ENCODE measurements around the gene UGT1A4. TPM values are rescaled to one million over a fixed set of nuclear protein-coding genes. Genes with fewer than 3 reads are reported as not detected.

Gene UGT1A4
- total RNA-seq, 4 donors from 2014 or later: 2.0 to 9.0 (median 4.9) TPM

- H3K9me3 ChIP-seq: no peaks in the 10 kb centered on the region
- intact Hi-C loops (cut with DNase I; ENCODE audit: low total_unique reads) (no loop called here), in situ Hi-C loops (cut with MboI; ENCODE audit: low pct_ligation_motif_present in 1 of 4, low pct_unique_long_range_greater_than_20kb in 1 of 4, low sequenced_read_pairs in 3 of 4) (no loop called here)
- TF ChIP-seq POLR2AphosphoS5 (IDR thresholded peaks at IDR 0.05) (no peak), POLR2A (IDR thresholded peaks at IDR 0.05) (no peak), CTCF (IDR thresholded peaks at IDR 0.05) (no peak), EP300 (IDR thresholded peaks at IDR 0.05; ENCODE audit: low read depth) (no peak)
- H3K27me3 ChIP-seq: no peaks in the 10 kb centered on the region
- H3K36me3 ChIP-seq: no peaks in the 10 kb centered on the region
- no peak overlapping the region for H3K27ac ChIP-seq
- WGBS, 2 donors (ENCODE audit: low coverage in 1 of 2): 89% methylated on average over 3 of the region's 3 CpGs; no CpG with 5 or more reads in 1 of the 2 donors
- no peaks in the 10 kb centered on the region for H3K4me1 ChIP-seq
- no peak overlapping the region for H3K4me3 ChIP-seq
- no peak for DNase-seq
Observed at GRCh38 chr2:233802132-233802815, 83.7 kb downstream of the UGT1A4 start.

- Histone ChIP-seq H3K9me3 (no peaks in the 10 kb centered on the region), H3K4me3 (no peak overlapping the region), H3K4me1 (no peaks in the 10 kb centered on the region), H3K27ac (no peak overlapping the region), H3K27me3 (no peaks in the 10 kb centered on the region), H3K36me3 (no peaks in the 10 kb centered on the region)
- no peak for TF ChIP-seq EP300 (IDR thresholded peaks at IDR 0.05; ENCODE audit: low read depth)
- no peak for TF ChIP-seq POLR2A (IDR thresholded peaks at IDR 0.05)
- TF ChIP-seq CTCF (IDR thresholded peaks at IDR 0.05): no peak
- TF ChIP-seq POLR2AphosphoS5 (IDR thresholded peaks at IDR 0.05): no peak
- intact Hi-C loops (cut with DNase I; ENCODE audit: low total_unique reads): no loop called here
- no peak for DNase-seq
- in situ Hi-C loops (cut with MboI; ENCODE audit: low pct_ligation_motif_present in 1 of 4, low pct_unique_long_range_greater_than_20kb in 1 of 4, low sequenced_read_pairs in 3 of 4): no loop called here
- WGBS, 2 donors (ENCODE audit: low coverage in 1 of 2): 69% methylated on average over 2 of the region's 2 CpGs; no CpG with 5 or more reads in 1 of the 2 donors
Observed at GRCh38 chr2:233803292-233803911, 84.9 kb downstream of the UGT1A4 start.

- no peak for TF ChIP-seq POLR2AphosphoS5 (IDR thresholded peaks at IDR 0.05)
- WGBS, 2 donors (ENCODE audit: low coverage in 1 of 2): 60% methylated on average over 7 of the region's 8 CpGs; no CpG with 5 or more reads in 1 of the 2 donors
- H3K27ac ChIP-seq: no peak overlapping the region
- H3K4me3 ChIP-seq: no peak overlapping the region
- H3K27me3 ChIP-seq: no peaks in the 10 kb centered on the region
- DNase-seq: no peak
- in situ Hi-C loops (cut with MboI; ENCODE audit: low pct_ligation_motif_present in 1 of 4, low pct_unique_long_range_greater_than_20kb in 1 of 4, low sequenced_read_pairs in 3 of 4) (no loop called here), intact Hi-C loops (cut with DNase I; ENCODE audit: low total_unique reads) (no loop called here)
- H3K36me3 ChIP-seq: no peaks in the 10 kb centered on the region
- no peaks in the 10 kb centered on the region for H3K9me3 ChIP-seq
- no peaks in the 10 kb centered on the region for H3K4me1 ChIP-seq
Observed at GRCh38 chr2:233803994-233804393, 85.5 kb downstream of the UGT1A4 start.

- intact Hi-C loops (cut with DNase I; ENCODE audit: low total_unique reads) (no loop called here), in situ Hi-C loops (cut with MboI; ENCODE audit: low pct_ligation_motif_present in 1 of 4, low pct_unique_long_range_greater_than_20kb in 1 of 4, low sequenced_read_pairs in 3 of 4) (no loop called here)
- no peaks in the 10 kb centered on the region for H3K4me1 ChIP-seq
- no peaks in the 10 kb centered on the region for H3K36me3 ChIP-seq
- no peak for DNase-seq
- H3K27me3 ChIP-seq: no peaks in the 10 kb centered on the region
- H3K27ac ChIP-seq: no peak overlapping the region
- WGBS, 2 donors (ENCODE audit: low coverage in 1 of 2): 78% methylated on average over 3 to 10 of the region's 12 CpGs
- H3K9me3 ChIP-seq: no peaks in the 10 kb centered on the region
- TF ChIP-seq POLR2A (IDR thresholded peaks at IDR 0.05) (no peak), EP300 (IDR thresholded peaks at IDR 0.05; ENCODE audit: low read depth) (no peak), POLR2AphosphoS5 (IDR thresholded peaks at IDR 0.05) (no peak), CTCF (IDR thresholded peaks at IDR 0.05) (no peak)
- no peak overlapping the region for H3K4me3 ChIP-seq
Observed at GRCh38 chr2:233807215-233807865, 88.8 kb downstream of the UGT1A4 start.
